ENCODE results near the gene IL1F10. TPM values are rescaled to one million over a fixed set of nuclear protein-coding genes. Genes with fewer than 3 reads are reported as not detected.

Gene IL1F10
- total and polyA plus RNA-seq, 2 of the 13 experiments (the other 11 are each of a cell fraction or from before 2014, with no cell fraction given): not detected

DNA sequence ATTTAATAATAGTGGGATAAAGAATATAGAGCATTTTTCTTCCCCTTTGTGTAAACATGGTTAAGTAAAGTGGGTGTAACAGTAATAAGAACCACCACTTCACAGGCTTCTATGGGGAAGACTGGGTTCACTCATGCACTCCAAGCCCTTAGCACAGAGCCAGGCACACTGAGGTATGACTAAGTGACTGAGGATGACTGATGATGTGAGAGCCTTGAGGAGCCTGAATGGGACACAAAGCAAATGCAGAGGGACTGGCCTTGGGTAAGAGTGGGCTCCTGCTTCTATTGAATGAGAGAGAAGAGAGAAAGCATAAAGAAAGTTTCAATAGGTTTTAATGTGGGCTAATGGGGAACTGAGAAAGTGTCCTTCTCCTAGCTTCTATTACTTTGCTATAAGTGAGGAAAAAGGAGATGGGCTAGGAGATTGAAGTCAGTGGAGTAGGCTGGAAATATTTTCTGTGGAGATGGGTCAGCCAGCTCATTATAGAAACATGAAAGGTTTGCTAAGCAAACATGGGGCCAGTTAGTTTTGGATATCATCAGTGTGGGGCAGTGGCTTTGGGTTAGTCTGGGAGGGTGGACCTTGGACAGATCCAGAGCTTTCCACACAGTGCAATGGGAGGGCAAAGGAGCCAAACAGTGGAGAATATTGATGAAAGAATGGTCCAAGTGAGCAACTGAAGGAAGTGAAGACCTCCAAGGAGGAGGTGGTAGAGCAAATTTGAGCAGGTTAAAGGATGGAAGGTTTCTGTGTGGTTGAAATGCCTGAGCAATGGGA lies 20.6 kb downstream of the IL1F10 start (continued):
- no peak for TF ChIP-seq ZNF407 (CRISPR knock-in tag; IDR thresholded peaks at IDR 0.05; ENCODE audit: not compliant biosample characterization)
- no peak; the same call in 1 of the 2 replicates for TF ChIP-seq MTA1 (CRISPR knock-in tag; IDR thresholded peaks at IDR 0.05; ENCODE audit: borderline replicate concordance)
- TF ChIP-seq ESRRA (CRISPR knock-in tag; IDR thresholded peaks at IDR 0.05; ENCODE audit: low read depth): peak; percentile 31; the same call in 1 of the 2 replicates
- TF ChIP-seq ZFP36L2 (CRISPR knock-in tag; IDR thresholded peaks at IDR 0.05): no peak
- TF ChIP-seq ZFP37 (CRISPR knock-in tag; IDR thresholded peaks at IDR 0.05; ENCODE audit: borderline replicate concordance): no peak
- 0 out of 2 replicates have a peak, but pooled peaks have one; percentile 36 for TF ChIP-seq FOXJ3 (CRISPR knock-in tag; IDR thresholded peaks at IDR 0.05; ENCODE audit: borderline replicate concordance)
- TF ChIP-seq ZNF619 (CRISPR knock-in tag; IDR thresholded peaks at IDR 0.05): no peak
- TF ChIP-seq HMGA1 (CRISPR knock-in tag; conservative IDR thresholded peaks at IDR 0.05): no peak
- TF ChIP-seq ZNF225 (CRISPR knock-in tag; IDR thresholded peaks at IDR 0.05): no peak
- peak; percentile 79; the same call in 1 of the 2 replicates for TF ChIP-seq RCOR2 (CRISPR knock-in tag; IDR thresholded peaks at IDR 0.05)
- TF ChIP-seq ZFAT (CRISPR knock-in tag; conservative IDR thresholded peaks at IDR 0.05): no peak
- TF ChIP-seq, protein P1, sequence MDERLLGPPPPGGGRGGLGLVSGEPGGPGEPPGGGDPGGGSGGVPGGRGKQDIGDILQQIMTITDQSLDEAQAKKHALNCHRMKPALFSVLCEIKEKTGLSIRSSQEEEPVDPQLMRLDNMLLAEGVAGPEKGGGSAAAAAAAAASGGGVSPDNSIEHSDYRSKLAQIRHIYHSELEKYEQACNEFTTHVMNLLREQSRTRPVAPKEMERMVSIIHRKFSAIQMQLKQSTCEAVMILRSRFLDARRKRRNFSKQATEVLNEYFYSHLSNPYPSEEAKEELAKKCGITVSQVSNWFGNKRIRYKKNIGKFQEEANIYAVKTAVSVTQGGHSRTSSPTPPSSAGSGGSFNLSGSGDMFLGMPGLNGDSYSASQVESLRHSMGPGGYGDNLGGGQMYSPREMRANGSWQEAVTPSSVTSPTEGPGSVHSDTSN (CRISPR knock-in tag; IDR thresholded peaks at IDR 0.05): no peak
- TF ChIP-seq ZNF451 (CRISPR knock-in tag; IDR thresholded peaks at IDR 0.05): no peak
- TF ChIP-seq CERS6 (CRISPR knock-in tag; IDR thresholded peaks at IDR 0.05): no peak
- no peak for TF ChIP-seq TAF15 (IDR thresholded peaks at IDR 0.05; ENCODE audit: low read depth, low read length, poor library complexity, severe bottlenecking)
- no peak for TF ChIP-seq ZNF256 (CRISPR knock-in tag; conservative IDR thresholded peaks at IDR 0.05)
- no peak; the same call in 1 of the 2 replicates for TF ChIP-seq ZNF205 (CRISPR knock-in tag; IDR thresholded peaks at IDR 0.05)
- TF ChIP-seq NR2F6 (IDR thresholded peaks at IDR 0.05): 0 out of 2 replicates have a peak, but pooled peaks have one; percentile 46
- TF ChIP-seq NR2F6 (CRISPR knock-in tag; IDR thresholded peaks at IDR 0.05): peak; percentile 68

All from HepG2 (cell line).